ENCODE results near the gene EMSY. TPM values are rescaled to one million over a fixed set of nuclear protein-coding genes. Genes with fewer than 3 reads are reported as not detected.
"Not testable (repeated sequence)": the region's sequence is repeated elsewhere in the genome, so short reads cannot be mapped to it uniquely, and the experiment has no call there.

The EMSY gene
- total RNA-seq, 6 experiments from 2014 or later = 6.1 to 15.2 (median 7.2) TPM

DNA sequence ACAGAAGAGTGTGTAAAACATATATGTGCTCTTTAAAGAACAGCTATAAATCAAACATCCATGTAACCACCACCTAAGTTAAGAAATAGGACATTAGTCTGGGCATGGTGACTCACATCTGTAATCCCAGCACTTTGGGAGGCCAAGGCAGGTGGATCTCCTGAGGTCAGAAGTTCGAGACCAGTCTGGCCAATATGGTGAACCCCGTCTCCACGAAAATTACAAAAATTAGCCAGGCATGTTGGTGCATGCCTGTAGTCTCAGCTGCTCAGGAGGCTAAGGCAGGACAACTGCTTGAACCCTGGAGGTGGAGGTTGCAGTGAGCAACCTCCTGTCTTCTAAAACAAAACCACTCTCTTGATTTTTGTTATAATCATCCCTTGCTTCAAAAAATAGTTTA lies 122.4 kb downstream of the EMSY start:
- TF ChIP-seq, protein P1, sequence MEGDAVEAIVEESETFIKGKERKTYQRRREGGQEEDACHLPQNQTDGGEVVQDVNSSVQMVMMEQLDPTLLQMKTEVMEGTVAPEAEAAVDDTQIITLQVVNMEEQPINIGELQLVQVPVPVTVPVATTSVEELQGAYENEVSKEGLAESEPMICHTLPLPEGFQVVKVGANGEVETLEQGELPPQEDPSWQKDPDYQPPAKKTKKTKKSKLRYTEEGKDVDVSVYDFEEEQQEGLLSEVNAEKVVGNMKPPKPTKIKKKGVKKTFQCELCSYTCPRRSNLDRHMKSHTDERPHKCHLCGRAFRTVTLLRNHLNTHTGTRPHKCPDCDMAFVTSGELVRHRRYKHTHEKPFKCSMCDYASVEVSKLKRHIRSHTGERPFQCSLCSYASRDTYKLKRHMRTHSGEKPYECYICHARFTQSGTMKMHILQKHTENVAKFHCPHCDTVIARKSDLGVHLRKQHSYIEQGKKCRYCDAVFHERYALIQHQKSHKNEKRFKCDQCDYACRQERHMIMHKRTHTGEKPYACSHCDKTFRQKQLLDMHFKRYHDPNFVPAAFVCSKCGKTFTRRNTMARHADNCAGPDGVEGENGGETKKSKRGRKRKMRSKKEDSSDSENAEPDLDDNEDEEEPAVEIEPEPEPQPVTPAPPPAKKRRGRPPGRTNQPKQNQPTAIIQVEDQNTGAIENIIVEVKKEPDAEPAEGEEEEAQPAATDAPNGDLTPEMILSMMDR (IDR thresholded peaks at IDR 0.05) = no peak
- no peak for TF ChIP-seq POLR2A (IDR thresholded peaks at IDR 0.05)
- Histone ChIP-seq H3K27ac (no peak overlapping the region), H3K36me3 (no peaks in the 10 kb centered on the region), H3K27me3 (no peaks in the 10 kb centered on the region), H3K9me3 (no peaks in the 10 kb centered on the region), H3K4me1 (no peaks in the 10 kb centered on the region), H3K4me3 (no peak overlapping the region)
- ATAC-seq (no peak), DNase-seq (no peak)
- intact Hi-C loops (cut with DNase I) = no loop called here
- WGBS (ENCODE audit: insufficient coverage, low coverage, low lambda C conversion rate, missing lambda C conversion rate) = 100% methylated on average over 1 of the region's 3 CpGs

DNA sequence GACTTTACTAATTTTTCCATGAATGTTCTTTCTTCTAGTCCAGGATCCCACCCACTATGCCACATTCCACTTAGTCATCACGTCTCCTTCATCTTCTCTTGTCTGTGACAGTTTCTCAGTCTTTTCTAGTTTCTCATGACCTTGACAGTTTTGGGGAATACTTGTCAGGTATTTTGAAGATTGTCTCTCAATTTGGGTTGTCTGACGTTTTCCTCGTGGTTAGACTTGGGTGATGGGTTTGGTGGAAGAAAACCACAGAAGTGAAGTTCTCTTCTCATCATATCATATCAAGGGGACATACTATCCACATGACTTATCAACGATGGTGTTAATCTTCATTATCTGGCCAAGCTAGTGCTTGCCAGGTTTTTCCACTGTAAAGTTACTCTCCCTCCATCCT lies 123.3 kb downstream of the EMSY start:
- WGBS (ENCODE audit: insufficient coverage, low coverage, low lambda C conversion rate, missing lambda C conversion rate) = 47% methylated on average over 4 of the region's 4 CpGs
- intact Hi-C loops (cut with DNase I) = no loop called here
- DNase-seq = no peak

DNA sequence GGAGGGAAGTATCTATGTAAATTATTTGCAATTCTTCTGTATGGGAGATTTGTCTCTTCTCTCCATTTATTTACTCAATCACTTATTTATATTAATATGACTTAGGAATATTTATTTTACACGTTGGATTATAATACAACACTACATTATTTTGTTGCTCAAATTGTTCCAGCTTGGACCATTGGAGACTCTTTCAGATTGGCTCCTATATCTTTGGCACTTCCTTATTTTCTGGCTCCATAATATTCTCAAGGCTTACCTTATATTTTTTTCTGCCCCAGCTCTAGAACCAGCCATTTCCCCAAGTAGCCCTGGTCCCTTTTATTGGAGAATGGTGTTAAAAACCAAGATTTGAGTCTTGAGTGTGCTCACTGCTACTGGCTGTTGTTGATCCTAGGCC lies 123.8 kb downstream of the EMSY start:
- 42% methylated on average over 1 of the region's 1 CpG for WGBS (ENCODE audit: insufficient coverage, low coverage, low lambda C conversion rate, missing lambda C conversion rate)

More for the DNA sequence above, 123.3 kb downstream of the EMSY start:
- Histone ChIP-seq H3K27ac (no peak overlapping the region), H3K4me3 (no peak overlapping the region), H3K27me3 (no peaks in the 10 kb centered on the region), H3K9me3 (no peaks in the 10 kb centered on the region), H3K36me3 (no peaks in the 10 kb centered on the region), H3K4me1 (no peaks in the 10 kb centered on the region)
- TF ChIP-seq POLR2A (IDR thresholded peaks at IDR 0.05) = no peak
- TF ChIP-seq, protein P1 (IDR thresholded peaks at IDR 0.05) = no peak
- no peak for ATAC-seq

DNA sequence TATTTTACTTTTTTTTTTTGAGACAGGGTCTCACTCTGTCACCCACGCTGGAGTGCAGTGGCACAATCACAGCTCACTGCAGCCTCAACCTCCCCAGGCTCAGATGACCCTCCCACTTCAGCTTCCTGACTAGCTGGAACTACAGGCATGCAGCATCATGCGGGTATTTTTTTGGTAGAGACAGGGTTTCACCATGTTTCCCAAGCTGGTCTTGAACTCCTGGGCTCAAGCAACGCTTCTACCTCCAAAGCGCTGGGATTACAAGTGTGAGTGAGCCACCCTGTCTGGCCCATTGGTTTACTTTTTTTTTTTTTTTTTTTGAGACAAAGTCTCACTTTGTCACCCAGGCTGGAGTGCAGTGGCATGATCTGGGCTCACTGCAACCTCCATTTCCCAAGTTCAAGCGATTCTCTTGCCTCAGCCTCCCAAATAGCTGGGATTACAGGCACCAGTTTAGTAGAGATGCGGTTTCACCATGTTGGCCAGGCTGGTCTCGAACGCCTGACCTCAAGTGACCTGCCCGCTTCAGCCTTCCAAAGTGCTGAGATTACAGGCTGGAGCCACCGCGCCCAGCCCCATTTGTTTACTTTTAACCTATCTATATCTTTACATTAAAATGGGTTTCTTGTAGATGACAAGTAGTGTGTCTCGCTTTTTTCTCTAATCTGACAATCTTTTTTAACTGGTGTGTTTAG lies 127.5 kb downstream of the EMSY start:
- H3K36me3 ChIP-seq; H3K9me3 ChIP-seq; H3K27me3 ChIP-seq; H3K4me1 ChIP-seq; H3K4me3 ChIP-seq; intact Hi-C loops (cut with DNase I); H3K27ac ChIP-seq; DNase-seq; ATAC-seq: not testable (repeated sequence)
- WGBS (ENCODE audit: insufficient coverage, low coverage, low lambda C conversion rate, missing lambda C conversion rate) = 82% methylated on average over 12 of the region's 12 CpGs

More for the DNA sequence above, 123.8 kb downstream of the EMSY start:
- H3K27ac ChIP-seq = no peak overlapping the region
- ATAC-seq (no peak), DNase-seq (no peak)
- H3K9me3 ChIP-seq = no peaks in the 10 kb centered on the region
- TF ChIP-seq POLR2A (IDR thresholded peaks at IDR 0.05) = no peak
- TF ChIP-seq, protein P1 (IDR thresholded peaks at IDR 0.05) = no peak
- no peaks in the 10 kb centered on the region for H3K27me3 ChIP-seq
- H3K4me3 ChIP-seq = no peak overlapping the region
- intact Hi-C loops (cut with DNase I) = no loop called here
- H3K36me3 ChIP-seq = no peaks in the 10 kb centered on the region
- H3K4me1 ChIP-seq = no peaks in the 10 kb centered on the region

DNA sequence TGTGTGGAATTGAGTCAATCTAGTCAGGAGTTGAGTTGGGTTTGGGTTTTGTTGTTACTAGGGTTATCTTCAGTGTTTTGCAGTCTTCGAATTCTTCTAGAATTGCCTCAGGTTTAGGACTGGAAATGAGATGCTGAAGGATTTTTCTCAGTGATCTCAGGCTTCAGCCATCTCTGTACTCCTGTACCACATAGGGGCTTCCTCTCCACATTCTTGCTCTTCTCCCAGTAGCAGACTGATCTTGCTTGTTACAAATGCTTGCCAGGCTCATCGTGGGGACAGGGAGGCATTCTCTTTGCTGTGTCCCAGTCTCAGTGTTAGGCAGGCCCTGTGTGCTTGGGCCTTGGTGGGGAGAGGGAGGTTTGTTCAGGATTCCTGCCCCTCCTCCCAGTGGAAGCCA lies 129.6 kb downstream of the EMSY start:
- no peaks in the 10 kb centered on the region for H3K4me1 ChIP-seq
- WGBS (ENCODE audit: insufficient coverage, low coverage, low lambda C conversion rate, missing lambda C conversion rate) = 75% methylated on average over 2 of the region's 2 CpGs
- ATAC-seq (no peak), DNase-seq (no peak)
- TF ChIP-seq, protein P1 (IDR thresholded peaks at IDR 0.05) = no peak
- no peak for TF ChIP-seq POLR2A (IDR thresholded peaks at IDR 0.05)
- no peaks in the 10 kb centered on the region for H3K9me3 ChIP-seq
- H3K27ac ChIP-seq = no peak overlapping the region
- intact Hi-C loops (cut with DNase I) = no loop called here
- no peaks in the 10 kb centered on the region for H3K27me3 ChIP-seq
- H3K36me3 ChIP-seq = no peaks in the 10 kb centered on the region
- H3K4me3 ChIP-seq = no peak overlapping the region

Measured in right lobe of liver (tissue), 6 donors.